ENCODE results near the gene DVL1. TPM values are rescaled to one million over a fixed set of nuclear protein-coding genes. Genes with fewer than 3 reads are reported as not detected.

DVL1 gene
- total and polyA plus RNA-seq, 4 donors = 39.2 to 79.1 (median 62.8) TPM

GRCh38 chr1:1391225-1391624, 42.0 kb upstream of the DVL1 start:
- DNase-seq = no peak
- peaks cover 0 to 5% (median 0%) of the 10 kb centered on the region in 5 donors for H3K4me1 ChIP-seq (ENCODE audit: control insufficient read depth in 5 of 5, insufficient read depth in 5 of 5, low read length in 5 of 5)
- H3K4me3 ChIP-seq = no peak overlapping the region
- no peaks in the 10 kb centered on the region for H3K27me3 ChIP-seq (ENCODE audit: control insufficient read depth in 3 of 3, insufficient read depth in 3 of 3, low read length in 2 of 3)
- no peak for ATAC-seq (ENCODE audit: insufficient read depth, low FRiP score)
- peaks cover 0 to 2% (median 0%) of the 10 kb centered on the region in 4 donors for H3K9me3 ChIP-seq (ENCODE audit: control insufficient read depth in 4 of 4, insufficient read depth in 3 of 4, low read length in 3 of 4)
- no peak overlapping the region for H3K9ac ChIP-seq (ENCODE audit: insufficient read depth in 1 of 2, low read length in 2 of 2)
- TF ChIP-seq CTCF (IDR thresholded peaks at IDR 0.05; ENCODE audit: control extremely low read depth, extremely low read depth) = no peak
- H3K36me3 ChIP-seq (ENCODE audit: control insufficient read depth in 4 of 4, insufficient read depth in 4 of 4, low read length in 4 of 4) = peaks cover 41 to 70% (median 56%) of the 10 kb centered on the region in 4 donors
- 79% methylated on average over 12 of the region's 12 CpGs for WGBS, 2 donors
- H3K27ac ChIP-seq (ENCODE audit: low read depth in 1 of 2, low read length in 1 of 2) = no peak overlapping the region

- Histone ChIP-seq H3K36me3 (ENCODE audit: control insufficient read depth in 4 of 4, insufficient read depth in 4 of 4, low read length in 4 of 4) (peaks cover 44 to 75% (median 58%) of the 10 kb centered on the region in 4 donors), H3K4me3 (no peak overlapping the region), H3K27me3 (ENCODE audit: control insufficient read depth in 3 of 3, insufficient read depth in 3 of 3, low read length in 2 of 3) (no peaks in the 10 kb centered on the region), H3K27ac (ENCODE audit: low read depth in 1 of 2, low read length in 1 of 2) (no peak overlapping the region), H3K9ac (ENCODE audit: insufficient read depth in 1 of 2, low read length in 2 of 2) (no peak overlapping the region), H3K9me3 (ENCODE audit: control insufficient read depth in 4 of 4, insufficient read depth in 3 of 4, low read length in 3 of 4) (peaks cover 0 to 2% (median 0%) of the 10 kb centered on the region in 4 donors), H3K4me1 (ENCODE audit: control insufficient read depth in 5 of 5, insufficient read depth in 5 of 5, low read length in 5 of 5) (peaks cover 0 to 5% (median 0%) of the 10 kb centered on the region in 5 donors)
- no peak for ATAC-seq (ENCODE audit: insufficient read depth, low FRiP score)
- 79 to 86% methylated on average over 12 of the region's 12 CpGs for WGBS, 2 donors
- DNase-seq = no peak
- no peak for TF ChIP-seq CTCF (IDR thresholded peaks at IDR 0.05; ENCODE audit: control extremely low read depth, extremely low read depth)
These were observed 41.5 kb upstream of the DVL1 start for GRCh38 chr1:1390675-1391074.

- WGBS, 2 donors = 96 to 99% methylated on average over 16 of the region's 16 CpGs
- peaks cover 0 to 5% (median 0%) of the 10 kb centered on the region in 5 donors for H3K4me1 ChIP-seq (ENCODE audit: control insufficient read depth in 5 of 5, insufficient read depth in 5 of 5, low read length in 5 of 5)
- H3K27me3 ChIP-seq (ENCODE audit: control insufficient read depth in 3 of 3, insufficient read depth in 3 of 3, low read length in 2 of 3) = no peaks in the 10 kb centered on the region
- H3K9me3 ChIP-seq (ENCODE audit: control insufficient read depth in 4 of 4, insufficient read depth in 3 of 4, low read length in 3 of 4) = peaks cover 0 to 2% (median 0%) of the 10 kb centered on the region in 4 donors
- ATAC-seq (ENCODE audit: insufficient read depth, low FRiP score) = no peak
- no peak overlapping the region for H3K9ac ChIP-seq (ENCODE audit: insufficient read depth in 1 of 2, low read length in 2 of 2)
- H3K4me3 ChIP-seq = no peak overlapping the region
- no peak overlapping the region for H3K27ac ChIP-seq (ENCODE audit: low read depth in 1 of 2, low read length in 1 of 2)
- no peak for DNase-seq
- peaks cover 33 to 61% (median 43%) of the 10 kb centered on the region in 4 donors for H3K36me3 ChIP-seq (ENCODE audit: control insufficient read depth in 4 of 4, insufficient read depth in 4 of 4, low read length in 4 of 4)
- no peak for TF ChIP-seq CTCF (IDR thresholded peaks at IDR 0.05; ENCODE audit: control extremely low read depth, extremely low read depth)
These were observed 38.9 kb upstream of the DVL1 start for GRCh38 chr1:1388078-1388472.

Data from lung (tissue), 12 donors.